Cerebellar cortex (tissue), 1 donor: Measurements from ENCODE around the gene ATP6V0A4.
"Not testable (repeated sequence)": the region's sequence is repeated elsewhere in the genome, so short reads cannot be mapped to it uniquely, and the experiment has no call there.

ENCODE experiments used
- DNase-seq: peaks from one replicate; pipeline ENCODE4 v3.0.0-alpha.2; 2015; ENCODE audit warnings: low spot score

ATP6V0A4 gene

DNA sequence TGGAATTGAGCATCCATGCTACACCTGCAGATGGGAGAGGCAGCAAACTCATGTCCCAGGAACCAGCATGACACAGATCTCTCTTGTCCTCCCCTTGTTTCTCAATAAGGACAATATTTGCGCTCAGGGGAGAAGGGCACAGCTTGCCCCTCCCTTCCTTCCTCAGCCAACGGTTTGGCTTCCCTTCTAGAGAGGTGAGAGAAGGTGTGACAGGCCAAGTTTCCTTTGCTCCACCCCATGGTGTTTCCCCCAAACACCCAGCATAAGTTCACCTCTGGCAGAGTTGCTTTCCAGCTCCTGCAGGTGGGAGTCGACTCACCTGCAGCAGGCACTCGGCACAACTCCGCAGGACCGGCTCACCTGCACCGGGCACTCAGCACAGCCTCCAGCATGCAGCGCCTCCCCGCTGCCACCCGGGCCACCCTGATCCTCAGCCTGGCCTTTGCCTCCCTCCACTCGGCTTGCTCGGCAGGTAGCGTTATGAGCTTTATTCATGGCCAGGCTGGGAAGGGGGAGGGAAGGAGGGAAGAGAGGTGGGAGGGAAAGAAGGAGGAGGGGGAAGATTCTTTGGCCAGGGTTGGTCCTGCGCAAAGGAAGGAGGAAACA is at the start of gene ATP6V0A4, which contains the start of gene TMEM213:
Gene ATP6V0A4 (minus strand): TSS at position 482 of the 606 bp plus-strand sequence. CDS start 26,949 bp downstream, outside the sequence.
Gene TMEM213 (plus strand): TSS at position 280 of the 606 bp plus-strand sequence. CDS start 111 bp downstream, at position 391.
- no peak for DNase-seq

DNA sequence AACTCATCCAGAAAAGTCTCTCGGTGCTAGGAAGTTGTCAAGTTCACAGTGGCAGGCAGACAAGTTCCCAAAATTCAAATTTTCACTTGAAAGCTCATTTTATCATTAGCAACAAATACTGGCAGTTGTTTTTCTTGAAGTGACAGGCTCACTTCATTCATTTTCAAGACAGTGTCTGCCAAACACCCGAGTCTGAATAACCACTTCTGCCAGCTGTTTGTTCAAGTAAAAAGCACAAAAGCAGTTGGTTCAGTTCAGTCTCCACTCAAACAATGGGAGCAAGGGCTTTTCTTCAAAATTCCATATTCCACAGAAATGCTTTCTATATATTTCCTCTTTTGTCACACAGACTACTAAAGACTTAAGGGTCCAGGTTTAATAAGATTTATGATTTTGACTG is 47.7 kb upstream of the ATP6V0A4 start:
- DNase-seq = no peak

- no peak for DNase-seq
Measured at GRCh38 chr7:138843632-138844580, 45.9 kb upstream of the ATP6V0A4 start.

DNA sequence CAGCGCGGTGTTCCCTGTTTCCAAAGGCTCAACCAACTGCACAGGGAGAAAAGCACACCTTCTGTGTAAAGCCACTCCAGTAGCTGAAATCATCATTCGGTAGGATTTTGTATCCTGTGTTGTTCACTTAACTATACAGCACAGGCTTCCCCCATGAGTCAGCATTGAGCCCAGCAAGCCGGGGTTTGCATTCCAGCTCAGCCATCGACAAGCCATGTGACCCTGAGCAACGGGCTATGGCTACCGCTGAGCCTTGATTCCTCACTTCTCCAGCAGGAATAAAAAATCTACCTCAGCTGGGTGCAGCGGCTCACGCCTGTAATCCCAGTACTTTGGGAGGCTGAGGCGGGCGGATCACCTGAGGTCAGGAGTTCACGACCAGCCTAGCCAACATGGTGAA is 44.1 kb upstream of the ATP6V0A4 start:
- DNase-seq = no peak

DNA sequence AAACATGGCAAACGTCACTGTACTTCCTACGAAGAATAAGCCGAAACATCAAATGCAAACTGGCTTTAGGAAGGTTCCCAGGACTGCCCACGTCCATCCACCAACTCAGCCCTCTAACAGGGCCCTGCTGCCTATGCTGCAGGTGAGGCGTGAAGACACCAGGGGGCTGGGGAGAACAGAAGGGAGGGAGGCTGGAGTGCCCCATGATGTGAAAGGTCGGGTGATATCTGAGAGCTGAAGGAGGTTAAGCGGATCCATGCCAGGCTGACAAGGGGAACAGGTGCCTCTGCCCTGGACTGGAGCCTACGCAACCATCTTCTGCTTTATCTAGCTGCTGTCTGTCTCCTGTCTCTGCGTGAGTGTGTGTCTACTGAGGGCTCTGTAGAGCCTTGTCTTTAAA is 40.2 kb upstream of the ATP6V0A4 start:
- no peak for DNase-seq

DNA sequence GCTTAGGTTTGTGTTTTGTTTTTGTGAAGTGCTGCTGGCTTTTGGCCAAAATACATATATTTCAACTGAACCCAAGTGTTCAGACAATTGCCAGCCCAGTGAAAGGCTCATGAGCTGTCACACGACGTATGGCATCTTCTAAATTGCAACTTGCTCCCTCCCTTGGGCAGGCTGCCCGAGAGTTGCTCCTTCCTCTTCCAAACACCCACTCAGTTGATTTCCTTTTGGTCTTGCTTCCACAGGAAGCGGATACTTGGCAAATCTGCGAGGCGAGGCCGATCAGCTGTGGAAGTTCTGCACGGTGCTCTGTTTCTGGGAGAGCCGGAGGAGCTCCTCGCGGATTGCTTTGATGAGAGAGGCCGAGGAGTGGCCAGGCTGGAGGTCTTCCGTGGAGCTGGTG is 39.6 kb upstream of the ATP6V0A4 start:
- DNase-seq = no peak

DNA sequence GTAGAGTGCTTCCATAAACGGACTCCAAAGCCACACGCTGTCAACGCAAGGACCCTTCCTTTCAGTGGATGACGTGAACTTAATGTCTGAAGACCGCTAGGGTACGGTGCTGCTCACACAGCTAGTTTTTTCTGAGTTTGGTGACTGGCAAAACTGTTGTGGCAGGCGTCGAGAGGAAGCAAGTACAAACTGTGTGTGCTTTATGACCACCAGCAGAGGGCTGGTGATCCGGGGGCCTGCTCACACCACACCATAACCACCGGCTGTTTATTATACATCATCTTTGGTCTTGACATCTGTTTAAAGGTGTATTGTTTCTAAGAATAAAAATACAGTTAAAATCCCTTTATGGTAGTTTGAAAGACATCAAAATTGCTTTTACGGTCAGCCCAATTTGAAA is 37.1 kb upstream of the ATP6V0A4 start:
- DNase-seq = no peak

DNA sequence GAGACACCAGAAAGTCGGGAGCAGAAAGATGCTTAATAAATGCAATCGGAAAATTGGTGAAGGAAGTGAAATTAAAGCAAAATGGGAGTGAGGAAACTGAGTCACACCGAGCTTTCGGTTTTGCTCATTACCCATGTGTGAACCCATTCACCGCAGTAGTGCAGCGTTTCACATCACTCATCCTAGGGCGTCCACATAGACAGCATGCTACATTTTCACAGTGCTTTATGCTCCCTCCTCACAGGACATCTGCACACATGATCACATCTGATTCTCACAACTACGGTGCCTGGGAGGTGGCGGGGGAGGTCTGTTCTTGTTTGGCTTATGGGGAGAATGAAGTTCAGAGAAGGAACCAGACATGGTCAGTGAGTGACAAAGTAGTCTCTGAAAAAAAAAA is 36.6 kb upstream of the ATP6V0A4 start:
- no peak for DNase-seq

GRCh38 chr7:138833596-138833995 is 35.6 kb upstream of the ATP6V0A4 start:
- no peak for DNase-seq

DNA sequence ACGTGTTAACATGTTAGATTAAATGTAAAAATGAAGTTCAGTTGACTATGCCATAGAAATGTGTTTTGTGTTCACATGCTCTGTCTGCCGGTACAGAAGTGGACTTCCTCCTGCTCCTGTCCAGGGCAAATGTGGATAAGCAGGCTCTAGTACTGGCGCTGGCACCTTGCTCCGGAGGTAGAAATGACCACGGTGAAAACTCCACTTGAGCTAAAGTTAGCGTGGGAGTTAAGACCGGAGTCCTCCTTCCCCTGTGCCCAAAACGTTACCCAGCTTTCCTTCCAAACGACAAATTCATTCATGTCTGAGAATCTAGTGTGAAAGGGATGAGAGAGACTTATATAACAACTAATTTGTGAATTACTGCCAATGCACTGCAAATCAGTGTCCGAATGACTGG is 35.0 kb upstream of the ATP6V0A4 start:
- no peak for DNase-seq

GRCh38 chr7:138829335-138829734 is 31.3 kb upstream of the ATP6V0A4 start:
- no peak for DNase-seq

DNA sequence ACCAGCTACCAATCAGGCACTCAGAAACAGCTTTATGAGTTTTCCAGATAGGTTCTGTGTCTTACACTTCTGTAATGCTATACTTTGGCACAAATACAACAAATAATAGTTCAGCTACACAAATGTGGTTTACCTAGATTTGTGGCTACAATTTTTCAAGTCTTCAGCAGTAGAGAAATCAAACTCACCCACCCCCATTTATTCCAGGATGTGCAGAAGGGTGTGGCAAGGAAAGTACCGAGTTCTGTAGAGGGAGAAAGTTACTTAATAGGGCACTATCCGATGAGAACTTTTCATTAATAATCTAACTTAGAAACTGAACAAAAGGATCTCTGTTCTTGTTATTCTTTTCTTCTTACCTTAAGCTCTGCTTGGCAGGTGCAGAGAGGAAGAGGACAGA is 30.3 kb upstream of the ATP6V0A4 start:
- DNase-seq = no peak

GRCh38 chr7:138825049-138825721 is 27.2 kb upstream of the ATP6V0A4 start:
- DNase-seq = no peak

DNA sequence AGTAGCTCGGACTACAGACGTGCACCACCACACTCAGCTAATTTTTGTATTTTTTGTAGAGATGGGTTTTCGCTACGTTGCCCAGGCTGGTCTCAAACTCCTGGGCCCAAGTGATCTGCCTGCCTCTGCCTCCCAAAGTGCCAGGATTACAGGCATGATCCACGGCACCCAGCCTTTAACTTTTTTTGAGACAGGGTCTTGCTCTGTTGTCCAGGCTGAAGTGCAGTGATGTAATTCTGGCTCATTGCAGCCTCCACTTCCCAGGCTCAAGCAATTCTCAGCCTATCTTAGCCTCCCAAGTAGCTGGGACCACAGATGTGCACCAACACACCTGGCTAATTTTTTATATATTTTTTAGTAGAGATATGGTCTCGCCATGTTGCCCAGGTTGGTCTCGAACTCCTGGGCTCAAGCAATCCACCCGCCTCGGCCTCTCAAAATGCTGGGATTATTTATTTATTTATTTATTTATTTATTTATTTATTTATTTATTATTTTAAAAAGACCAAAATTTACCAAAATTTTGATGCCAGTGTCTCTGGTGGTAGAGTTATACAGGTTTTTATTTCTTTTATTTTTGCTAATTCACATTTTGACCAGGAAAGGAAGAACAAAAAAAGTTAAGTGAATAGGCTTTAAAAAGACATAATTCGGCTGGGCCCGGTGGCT is 25.0 kb upstream of the ATP6V0A4 start:
- no peak for DNase-seq

- DNase-seq = no peak
Measured at GRCh38 chr7:138821912-138822311, 23.9 kb upstream of the ATP6V0A4 start.

GRCh38 chr7:138819625-138820024 is 21.6 kb upstream of the ATP6V0A4 start:
- no peak for DNase-seq

GRCh38 chr7:138816650-138817049 is 18.7 kb upstream of the ATP6V0A4 start:
- DNase-seq = no peak

DNA sequence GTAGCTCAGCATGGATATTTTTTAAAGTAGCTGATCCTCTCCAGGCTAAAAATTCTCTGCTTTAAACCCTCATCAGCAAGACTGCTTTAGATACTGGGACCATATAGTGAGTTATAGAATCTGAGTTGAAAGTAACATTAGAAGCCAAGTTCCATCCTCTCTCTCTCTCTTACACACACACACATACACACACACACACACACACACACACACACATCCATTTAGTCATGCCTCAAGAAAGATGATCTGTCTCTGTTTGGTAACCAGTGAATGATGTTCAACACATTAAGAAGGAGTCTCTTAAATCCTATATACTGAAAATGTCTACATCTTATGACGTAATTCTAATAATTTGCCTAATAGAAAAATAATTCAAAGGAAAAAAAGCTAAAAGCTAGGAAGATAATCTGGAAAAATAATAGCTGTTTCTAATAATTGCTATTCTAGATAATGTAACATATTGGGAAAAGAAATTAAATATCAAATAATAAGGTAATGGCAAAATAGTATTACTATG is 16.9 kb upstream of the ATP6V0A4 start:
- DNase-seq = no peak

DNA sequence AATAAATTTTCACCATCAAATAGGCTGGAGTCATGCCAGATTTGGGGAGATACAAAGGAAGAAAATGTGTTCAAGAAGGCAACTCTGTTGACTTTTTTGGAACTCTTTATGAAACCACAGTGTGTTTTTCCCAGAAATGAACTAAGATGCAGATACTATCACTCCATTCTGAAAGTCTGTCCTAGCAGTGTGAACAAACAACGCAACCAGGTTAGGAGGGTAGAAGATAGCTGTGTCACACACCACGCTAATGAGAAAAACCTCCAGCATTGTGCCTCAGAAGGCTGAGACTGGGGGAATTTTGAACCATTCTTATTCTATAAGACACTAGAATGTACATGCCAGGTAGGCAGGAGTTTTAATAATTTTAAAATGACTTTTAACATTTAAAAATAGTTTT is 15.9 kb upstream of the ATP6V0A4 start:
- no peak for DNase-seq

DNA sequence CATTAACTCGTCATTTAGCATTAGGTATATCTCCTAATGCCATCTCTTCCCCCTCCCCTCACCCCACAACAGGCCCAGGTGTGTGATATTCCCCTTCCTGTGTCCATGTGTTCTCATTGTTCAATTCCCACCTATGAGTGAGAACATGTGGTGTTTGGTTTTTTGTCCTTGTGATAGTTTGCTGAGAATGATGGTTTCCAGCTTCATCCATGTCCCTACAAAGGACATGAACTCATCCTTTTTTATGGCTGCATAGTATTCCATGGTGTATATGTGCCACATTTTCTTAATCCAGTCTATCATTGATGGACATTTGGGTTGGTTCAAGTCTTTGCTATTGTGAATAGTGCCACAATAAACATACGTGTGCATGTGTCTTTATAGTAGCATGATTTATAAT is 13.3 kb upstream of the ATP6V0A4 start:
- DNase-seq = not testable (repeated sequence)

GRCh38 chr7:138809346-138809745 is 11.3 kb upstream of the ATP6V0A4 start:
- DNase-seq = no peak

GRCh38 chr7:138804618-138805017 is 6.6 kb upstream of the ATP6V0A4 start:
- no peak for DNase-seq
